H1 (cell line): ENCODE data around the gene SAA2.
"Not testable (repeated sequence)": the region's sequence is repeated elsewhere in the genome, so short reads cannot be mapped to it uniquely, and the experiment has no call there.

Experiments
- EZH2 ChIP-seq: fragments of 200-600 bp; sonication (generic); IDR thresholded peaks from 2 replicates; pipeline ENCODE4 v1.7.1; 2012; ENCODE audit warnings: low read depth, mild to moderate bottlenecking, moderate library complexity, low read length, inconsistent platforms; ENCODE audit not compliant: severe bottlenecking
- POLR2AphosphoS5 ChIP-seq: IDR thresholded peaks from 2 replicates; pipeline ENCODE4 v1.6.1; 2011; ENCODE audit warnings: low read depth, low read length
- SIN3A ChIP-seq, 2 experiments: IDR thresholded peaks in 1 of 2; conservative IDR thresholded peaks in 1 of 2; 2 replicates each; pipeline ENCODE4 v1.6.1; 2011 to 2012; ENCODE audit warnings: low read length in 2 of 2, improper control_type of control experiment in 1 of 2, low read depth in 1 of 2, mild to moderate bottlenecking in 1 of 2
- TF ChIP-seq, protein P1 (sequence below), 3 experiments: IDR thresholded peaks; 1 replicate in 2 of 3; 2 replicates in 1 of 3; pipeline versions ENCODE4 v1.5.1 to v1.6.1; 2011; ENCODE audit warnings: low read length in 3 of 3, mild to moderate bottlenecking in 3 of 3, inconsistent platforms in 2 of 3, low read depth in 1 of 3, moderate library complexity in 1 of 3; ENCODE audit not compliant: insufficient read depth in 1 of 3; ENCODE audit errors: control extremely low read depth in 1 of 3

DNA sequence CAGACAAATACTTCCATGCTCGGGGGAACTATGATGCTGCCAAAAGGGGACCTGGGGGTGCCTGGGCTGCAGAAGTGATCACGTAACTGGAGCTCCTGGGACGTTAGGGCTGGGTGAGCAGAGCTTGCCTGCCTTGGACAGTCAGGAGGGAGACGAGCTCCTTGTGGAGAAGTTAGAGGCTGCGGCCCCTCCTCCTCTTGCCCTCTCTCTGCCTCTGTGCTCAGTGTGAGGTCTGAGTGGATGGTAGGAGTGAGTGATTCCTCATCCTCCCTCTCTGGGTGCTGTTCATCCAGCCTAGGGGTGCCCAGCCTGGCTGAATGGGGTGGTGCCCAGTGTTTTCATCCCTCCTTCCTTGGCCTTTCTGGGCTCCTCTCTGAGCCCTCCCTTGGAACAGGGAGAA lies 20.8 kb upstream of the SAA2 start:
- TF ChIP-seq, protein P1, sequence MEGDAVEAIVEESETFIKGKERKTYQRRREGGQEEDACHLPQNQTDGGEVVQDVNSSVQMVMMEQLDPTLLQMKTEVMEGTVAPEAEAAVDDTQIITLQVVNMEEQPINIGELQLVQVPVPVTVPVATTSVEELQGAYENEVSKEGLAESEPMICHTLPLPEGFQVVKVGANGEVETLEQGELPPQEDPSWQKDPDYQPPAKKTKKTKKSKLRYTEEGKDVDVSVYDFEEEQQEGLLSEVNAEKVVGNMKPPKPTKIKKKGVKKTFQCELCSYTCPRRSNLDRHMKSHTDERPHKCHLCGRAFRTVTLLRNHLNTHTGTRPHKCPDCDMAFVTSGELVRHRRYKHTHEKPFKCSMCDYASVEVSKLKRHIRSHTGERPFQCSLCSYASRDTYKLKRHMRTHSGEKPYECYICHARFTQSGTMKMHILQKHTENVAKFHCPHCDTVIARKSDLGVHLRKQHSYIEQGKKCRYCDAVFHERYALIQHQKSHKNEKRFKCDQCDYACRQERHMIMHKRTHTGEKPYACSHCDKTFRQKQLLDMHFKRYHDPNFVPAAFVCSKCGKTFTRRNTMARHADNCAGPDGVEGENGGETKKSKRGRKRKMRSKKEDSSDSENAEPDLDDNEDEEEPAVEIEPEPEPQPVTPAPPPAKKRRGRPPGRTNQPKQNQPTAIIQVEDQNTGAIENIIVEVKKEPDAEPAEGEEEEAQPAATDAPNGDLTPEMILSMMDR (IDR thresholded peaks at IDR 0.05; ENCODE audit: control extremely low read depth in 1 of 3, insufficient read depth in 1 of 3, low read depth in 1 of 3, low read length in 3 of 3) = not testable (repeated sequence)
- TF ChIP-seq POLR2AphosphoS5; SIN3A (conservative IDR thresholded peaks at IDR 0.05 in 1 of 2, IDR thresholded peaks at IDR 0.05 in 1 of 2; ENCODE audit: low read depth in 1 of 2, low read length in 2 of 2); EZH2: not testable (repeated sequence)
